Right lobe of liver (tissue), 4 donors: ENCODE results near the gene TTLL10.

ENCODE experiments used
- POLR2A ChIP-seq: fragments of 450-650 bp; IDR thresholded peaks from one replicate; pipeline ENCODE4 v1.6.1; 2017; ENCODE audit warnings: antibody characterized with exemption, mild to moderate bottlenecking
- TF ChIP-seq, protein P1 (sequence below), 4 donors: fragments of 200-600 bp in 3 of 4; fragments of 450-650 bp in 1 of 4; IDR thresholded peaks; one replicate each; pipeline versions ENCODE4 v1.5.1 to v1.8.0; 2016 to 2022; ENCODE audit warnings: antibody characterized with exemption in 4 of 4, mild to moderate bottlenecking in 2 of 4
- donor health status: DM: no; HTN: no; CAD: no.
- donor health status: DM: no; HTN: no; CAD: no.
- donor health status: DM: no; HTN: yes; CAD: no.

DNA sequence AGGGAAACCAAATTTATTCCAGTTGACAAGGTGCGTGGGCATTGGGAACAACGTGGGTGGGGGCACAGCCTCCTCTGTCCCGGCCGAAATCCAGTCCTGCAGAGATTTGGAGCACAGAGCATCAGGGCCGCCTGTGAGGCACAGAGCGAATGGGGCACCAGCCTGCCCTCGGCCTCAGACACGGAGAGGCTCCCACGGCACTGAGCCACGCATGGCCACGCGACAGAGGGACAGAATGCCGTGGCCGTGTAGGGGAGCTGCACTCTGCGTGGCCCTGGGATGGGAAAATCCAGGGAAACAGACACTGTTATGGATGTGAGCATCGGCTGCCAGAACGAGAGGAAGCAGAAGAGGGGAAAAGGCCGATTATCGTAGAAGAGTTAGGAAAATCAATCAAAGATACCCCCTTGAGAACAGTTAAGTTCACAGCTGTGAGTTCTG, 44.3 kb upstream of the TTLL10 start:
- no peak for TF ChIP-seq POLR2A
- TF ChIP-seq, protein P1, sequence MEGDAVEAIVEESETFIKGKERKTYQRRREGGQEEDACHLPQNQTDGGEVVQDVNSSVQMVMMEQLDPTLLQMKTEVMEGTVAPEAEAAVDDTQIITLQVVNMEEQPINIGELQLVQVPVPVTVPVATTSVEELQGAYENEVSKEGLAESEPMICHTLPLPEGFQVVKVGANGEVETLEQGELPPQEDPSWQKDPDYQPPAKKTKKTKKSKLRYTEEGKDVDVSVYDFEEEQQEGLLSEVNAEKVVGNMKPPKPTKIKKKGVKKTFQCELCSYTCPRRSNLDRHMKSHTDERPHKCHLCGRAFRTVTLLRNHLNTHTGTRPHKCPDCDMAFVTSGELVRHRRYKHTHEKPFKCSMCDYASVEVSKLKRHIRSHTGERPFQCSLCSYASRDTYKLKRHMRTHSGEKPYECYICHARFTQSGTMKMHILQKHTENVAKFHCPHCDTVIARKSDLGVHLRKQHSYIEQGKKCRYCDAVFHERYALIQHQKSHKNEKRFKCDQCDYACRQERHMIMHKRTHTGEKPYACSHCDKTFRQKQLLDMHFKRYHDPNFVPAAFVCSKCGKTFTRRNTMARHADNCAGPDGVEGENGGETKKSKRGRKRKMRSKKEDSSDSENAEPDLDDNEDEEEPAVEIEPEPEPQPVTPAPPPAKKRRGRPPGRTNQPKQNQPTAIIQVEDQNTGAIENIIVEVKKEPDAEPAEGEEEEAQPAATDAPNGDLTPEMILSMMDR (IDR thresholded peaks at IDR 0.05): no peak
